ENCODE data around the gene SWT1.

SWT1 gene, protein sequence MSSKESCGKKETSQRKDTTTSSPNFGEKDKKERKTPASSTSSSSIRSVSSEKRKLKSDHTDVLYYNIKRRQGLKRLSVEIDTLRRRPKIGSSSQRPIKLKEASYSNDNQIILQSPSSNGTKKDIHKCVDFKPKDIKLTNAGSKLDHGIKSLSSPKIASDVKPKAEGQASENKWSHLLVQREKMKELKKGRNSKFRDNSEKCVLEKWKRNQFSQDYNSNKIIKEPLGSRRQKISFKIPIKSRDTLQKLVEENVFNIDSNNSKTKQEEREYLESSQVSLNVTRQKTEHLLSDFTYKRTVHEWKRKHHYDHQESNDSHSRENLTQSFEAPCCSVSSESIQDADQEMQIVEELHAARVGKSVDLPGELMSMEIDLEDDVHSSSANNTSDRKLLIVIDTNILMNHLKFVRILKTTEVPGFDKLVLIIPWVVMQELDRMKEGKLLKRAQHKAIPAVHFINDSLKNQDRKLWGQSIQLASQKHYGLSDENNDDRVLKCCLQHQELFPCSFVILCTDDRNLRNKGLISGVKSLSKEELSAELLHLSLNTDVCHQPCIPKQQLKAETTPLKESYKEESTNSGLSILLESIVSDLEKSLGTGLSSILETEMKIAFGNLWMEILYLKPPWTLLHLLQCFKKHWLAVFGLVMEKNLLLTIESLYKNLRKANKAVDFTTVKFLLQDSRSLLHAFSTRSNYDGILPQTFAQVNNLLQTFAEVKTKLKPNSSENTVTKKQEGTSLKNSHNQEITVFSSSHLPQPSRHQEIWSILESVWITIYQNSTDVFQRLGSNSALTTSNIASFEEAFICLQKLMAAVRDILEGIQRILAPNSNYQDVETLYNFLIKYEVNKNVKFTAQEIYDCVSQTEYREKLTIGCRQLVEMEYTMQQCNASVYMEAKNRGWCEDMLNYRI

GRCh38 chr1:185156854-185157598 is at the start of gene SWT1, which contains the start of gene TRMT1L:
Gene SWT1 (plus strand): TSS chr1:185157167. CDS start chr1:185160842, 3,675 bp downstream.
Gene TRMT1L (minus strand): TSS chr1:185156953. CDS start chr1:185156712, 241 bp downstream.
- DNase-seq (ENCODE audit: low read depth), result peak; percentile 98

GRCh38 chr1:185108321-185108720 is 48.6 kb upstream of the SWT1 start:
- no peak for DNase-seq (ENCODE audit: low read depth)

DNA sequence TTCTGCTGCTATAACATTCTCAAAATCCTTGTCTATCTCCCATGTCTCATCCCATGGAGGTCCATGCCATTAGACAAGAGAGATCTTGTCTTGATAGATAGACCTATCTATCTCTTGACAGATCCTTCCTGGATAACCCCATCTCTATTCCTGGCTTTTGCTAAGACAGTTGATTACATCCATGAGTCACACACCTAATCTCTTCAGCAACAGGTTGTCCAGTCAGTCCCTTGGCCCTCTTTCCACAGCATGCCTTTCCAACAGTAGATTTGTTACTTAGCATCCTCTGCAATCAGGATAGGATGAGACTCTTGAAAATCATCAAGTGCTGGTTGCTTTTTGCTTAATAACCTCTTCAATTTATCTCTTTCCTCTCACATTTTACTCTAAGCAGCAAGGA is 46.8 kb upstream of the SWT1 start:
- DNase-seq (ENCODE audit: low read depth), result no peak

GRCh38 chr1:185111873-185112272 is 45.1 kb upstream of the SWT1 start:
- DNase-seq (ENCODE audit: low read depth), result no peak

DNA sequence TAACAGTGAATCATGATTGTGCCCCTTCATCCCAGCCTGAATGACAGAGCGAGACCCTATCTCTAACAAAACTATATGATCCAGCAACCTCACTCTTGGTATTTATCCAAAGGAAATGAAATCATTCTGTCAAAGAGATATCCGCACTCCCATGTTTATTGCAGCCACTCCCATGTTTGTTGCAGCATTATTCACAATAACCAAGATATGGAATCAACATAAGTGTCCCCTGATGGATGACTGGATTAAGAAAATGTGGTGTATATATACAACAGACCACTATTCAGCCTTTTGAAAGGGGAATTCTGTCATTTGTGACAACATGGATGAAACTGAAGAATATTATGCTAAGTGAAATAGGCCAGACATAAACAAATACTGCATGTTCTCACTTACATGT is 44.6 kb upstream of the SWT1 start:
- no peak for DNase-seq (ENCODE audit: low read depth)

GRCh38 chr1:185129708-185130107 is 27.3 kb upstream of the SWT1 start:
- DNase-seq (ENCODE audit: low read depth), result no peak

GRCh38 chr1:185132534-185132933 is 24.4 kb upstream of the SWT1 start:
- no peak for DNase-seq (ENCODE audit: low read depth)

DNA sequence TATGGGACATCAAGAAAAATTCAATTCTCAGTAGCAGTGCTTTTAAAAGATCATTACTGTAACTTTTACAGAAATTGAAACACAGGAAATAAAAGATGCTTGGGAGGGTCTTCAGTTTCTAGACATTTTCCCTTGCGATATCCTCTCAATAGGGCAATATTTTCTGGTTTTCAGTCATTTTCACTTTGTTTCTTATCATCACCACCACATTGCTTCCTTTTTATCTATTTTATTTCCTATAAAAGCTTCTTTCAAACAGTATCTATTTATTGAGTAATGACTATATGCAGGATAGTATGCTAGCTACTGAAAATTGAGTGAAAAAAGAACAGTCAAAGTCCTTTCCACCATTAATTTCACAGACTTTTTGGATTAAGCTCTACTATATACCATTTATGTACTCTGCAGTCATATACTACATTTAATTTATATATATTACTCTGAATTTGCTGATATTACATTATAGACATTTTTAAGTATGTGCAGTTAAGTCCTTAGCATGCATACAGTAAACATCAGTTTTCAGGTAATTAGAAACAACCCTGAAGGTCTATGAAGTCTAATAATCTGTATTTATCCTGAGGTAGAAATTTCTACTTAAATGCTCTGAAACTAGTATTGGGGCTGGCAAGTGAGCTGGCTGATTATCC is 18.9 kb upstream of the SWT1 start:
- DNase-seq (ENCODE audit: low read depth), result no peak

DNA sequence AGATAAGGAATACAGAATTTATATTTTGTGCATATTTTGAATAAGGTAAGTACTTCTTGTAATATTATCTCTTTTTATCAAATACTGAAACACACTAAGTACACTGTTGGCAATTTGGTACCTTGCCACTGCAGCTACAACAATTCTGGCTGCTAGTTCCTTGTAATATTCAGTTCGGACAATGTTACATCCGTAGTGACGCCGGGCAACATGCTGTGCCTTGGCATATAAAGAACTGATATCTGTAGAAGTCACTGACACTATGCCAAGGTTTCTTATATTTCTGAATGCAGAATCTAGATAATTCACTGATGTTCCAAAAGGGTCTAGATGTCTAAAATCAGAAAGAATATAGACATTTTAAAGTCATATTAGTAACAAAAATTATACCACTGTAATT is 17.7 kb upstream of the SWT1 start:
- DNase-seq (ENCODE audit: low read depth), result no peak

- DNase-seq (ENCODE audit: low read depth), result no peak
Measured at GRCh38 chr1:185144233-185144632, 12.7 kb upstream of the SWT1 start.

- no peak for DNase-seq (ENCODE audit: low read depth)
Measured at GRCh38 chr1:185151215-185151614, 5.8 kb upstream of the SWT1 start.

DNA sequence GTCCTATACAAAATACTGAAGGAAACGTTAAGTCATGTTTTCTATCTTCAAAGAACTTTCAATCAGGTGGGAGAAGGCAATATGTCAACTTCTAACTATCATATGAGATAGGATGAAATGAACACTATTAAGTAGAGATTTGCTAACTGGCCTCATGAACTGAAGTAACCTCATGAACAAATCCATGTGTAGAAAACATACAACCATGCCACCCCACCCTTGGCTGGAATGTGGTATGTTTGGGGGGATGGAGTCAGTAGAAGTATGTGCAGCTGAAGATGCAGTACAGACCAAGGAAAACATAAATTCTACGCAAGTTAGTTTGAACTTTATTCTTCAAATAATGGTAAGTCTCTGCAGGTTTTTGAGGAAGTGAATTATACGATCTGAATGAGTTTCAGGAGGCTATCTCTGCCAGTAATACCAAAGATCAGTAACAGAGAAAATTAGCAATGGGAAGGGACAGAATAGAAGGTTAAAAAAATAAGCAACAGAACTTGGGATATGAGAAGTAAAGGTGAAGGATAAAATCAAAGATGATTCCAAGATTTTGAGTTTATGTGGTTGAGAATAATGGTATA is 4.7 kb upstream of the SWT1 start:
- no peak for DNase-seq (ENCODE audit: low read depth)

DNA sequence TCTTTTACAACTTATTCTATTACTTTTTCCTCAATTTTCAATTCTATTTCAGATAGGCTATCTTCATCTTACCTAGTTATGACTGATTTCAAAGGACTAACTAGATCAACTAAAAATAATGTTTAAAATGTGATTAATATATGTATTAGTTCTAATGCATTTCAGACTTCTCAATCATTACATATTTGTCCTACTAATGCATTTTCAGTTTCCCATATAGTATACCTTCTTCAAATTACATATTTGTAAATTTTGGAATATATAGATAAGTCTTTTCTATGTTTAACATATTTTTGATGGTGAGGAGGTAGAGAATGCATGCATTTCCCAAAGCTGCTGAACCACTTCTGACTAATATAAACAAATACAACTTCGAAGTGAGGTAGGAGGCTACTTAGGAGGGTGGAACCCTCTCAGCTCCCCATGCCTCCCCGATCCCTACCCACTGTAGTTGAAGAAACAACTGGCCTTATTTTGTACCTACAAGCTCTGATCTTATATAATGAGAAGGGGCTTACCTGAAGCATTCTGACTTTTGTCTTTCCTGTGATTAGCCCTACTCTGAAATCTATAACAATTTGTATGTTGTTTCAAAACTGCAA is 2.0 kb upstream of the SWT1 start:
- DNase-seq (ENCODE audit: low read depth), result no peak

DNA sequence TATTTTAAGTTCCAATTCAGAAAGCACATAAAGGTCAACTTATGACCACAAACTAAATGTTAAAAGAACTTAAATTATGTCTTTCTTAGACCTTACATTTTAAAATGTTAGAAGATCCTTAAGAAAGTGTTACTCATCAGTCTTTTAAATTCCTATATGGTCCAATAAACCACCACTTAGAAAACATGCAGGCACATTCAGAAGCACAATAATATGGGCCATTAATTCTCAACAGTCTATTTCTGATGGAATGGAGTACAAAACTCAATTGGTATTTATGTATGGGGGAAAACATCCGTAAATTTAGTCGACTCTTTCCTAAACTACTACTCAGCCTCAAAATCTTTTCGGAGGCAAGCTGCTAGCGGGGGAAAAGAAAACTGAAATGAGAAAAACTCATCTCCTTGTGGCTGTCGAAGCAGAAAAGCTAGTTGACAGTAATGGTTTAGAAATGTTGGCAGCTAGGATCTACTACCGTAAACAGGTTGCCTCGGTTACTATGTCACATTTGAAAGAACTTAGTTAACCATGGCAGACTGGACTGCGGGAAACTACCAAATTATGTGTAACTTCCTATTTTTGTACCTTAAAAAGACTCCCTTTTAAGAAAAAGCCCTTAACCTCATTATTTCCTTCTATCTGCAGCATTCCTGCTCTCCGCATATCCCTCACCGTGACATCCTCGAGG is 1.2 kb upstream of the SWT1 start:
- no peak for DNase-seq (ENCODE audit: low read depth)

DNA sequence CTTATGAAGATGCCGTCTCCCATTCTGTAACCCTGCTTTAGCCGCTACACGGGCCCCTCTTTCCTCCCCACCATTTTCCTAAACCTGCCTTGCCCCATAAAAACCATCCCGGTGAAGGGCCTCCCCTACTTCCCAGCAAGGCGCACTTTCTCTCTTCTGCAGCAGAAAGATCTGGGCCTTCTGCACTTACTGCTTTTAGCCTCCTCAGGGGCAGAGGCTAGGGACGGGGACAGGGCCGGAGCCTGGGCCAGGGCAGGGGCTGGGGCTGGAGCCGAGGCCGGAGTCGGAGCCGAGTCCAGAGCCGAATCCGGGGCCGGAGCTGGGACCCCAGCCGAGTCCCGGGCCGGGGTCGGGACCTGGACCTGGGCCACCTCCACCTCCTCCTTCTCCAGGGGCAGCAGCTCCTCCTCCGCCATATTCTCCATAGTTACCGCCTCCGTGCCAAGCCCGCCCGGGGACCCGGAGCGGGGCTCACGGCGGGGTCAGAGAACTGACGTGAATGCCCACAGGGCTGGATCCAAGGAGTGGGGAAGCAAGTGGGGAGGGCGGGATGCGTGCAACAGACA is 596 bp upstream of the SWT1 start:
- no peak for DNase-seq (ENCODE audit: low read depth)

DNA sequence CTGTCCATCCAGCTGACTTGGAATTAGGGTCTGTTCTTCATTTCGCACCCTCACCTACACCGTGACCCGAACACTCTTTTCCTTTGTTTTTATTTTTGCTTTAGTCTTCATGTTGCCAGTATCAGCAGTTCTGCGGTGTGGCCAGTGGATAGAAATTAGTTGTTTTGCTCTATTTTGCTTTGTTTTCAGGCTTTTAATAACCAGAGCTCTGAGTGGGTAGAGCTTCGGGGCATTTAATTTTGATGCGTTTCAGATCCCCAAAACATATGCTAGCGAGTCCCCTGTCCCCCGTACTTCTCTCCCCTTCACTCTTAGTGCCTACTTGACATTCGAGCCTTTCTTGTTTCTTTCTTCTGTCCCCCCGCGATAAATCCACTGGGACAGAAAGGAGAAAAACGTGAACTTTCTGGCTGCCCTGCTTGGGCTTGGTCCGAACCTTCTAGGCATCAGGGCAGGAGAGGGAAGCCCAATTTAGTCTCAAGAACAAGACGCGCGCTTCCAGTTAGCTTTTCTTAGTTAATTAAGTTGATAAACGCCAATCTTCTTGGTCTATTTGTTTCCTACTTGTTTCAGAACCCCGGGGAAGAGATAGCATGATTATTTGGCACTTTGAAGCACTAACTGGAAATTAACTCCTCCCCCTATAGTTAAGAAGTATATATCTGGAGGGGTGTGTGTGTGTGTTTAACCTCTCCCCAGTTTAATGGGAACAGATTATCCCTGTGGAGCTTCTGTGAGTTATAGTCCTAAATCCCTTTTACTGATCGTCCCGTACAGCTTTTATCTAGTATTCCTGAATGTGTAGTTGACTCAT is 839 bp downstream of the SWT1 start:
- no peak for DNase-seq (ENCODE audit: low read depth)

- no peak for DNase-seq (ENCODE audit: low read depth)
Measured at GRCh38 chr1:185158800-185159199, 1.8 kb downstream of the SWT1 start.

GRCh38 chr1:185159966-185160365 is 3.0 kb downstream of the SWT1 start:
- DNase-seq (ENCODE audit: low read depth), result no peak

DNA sequence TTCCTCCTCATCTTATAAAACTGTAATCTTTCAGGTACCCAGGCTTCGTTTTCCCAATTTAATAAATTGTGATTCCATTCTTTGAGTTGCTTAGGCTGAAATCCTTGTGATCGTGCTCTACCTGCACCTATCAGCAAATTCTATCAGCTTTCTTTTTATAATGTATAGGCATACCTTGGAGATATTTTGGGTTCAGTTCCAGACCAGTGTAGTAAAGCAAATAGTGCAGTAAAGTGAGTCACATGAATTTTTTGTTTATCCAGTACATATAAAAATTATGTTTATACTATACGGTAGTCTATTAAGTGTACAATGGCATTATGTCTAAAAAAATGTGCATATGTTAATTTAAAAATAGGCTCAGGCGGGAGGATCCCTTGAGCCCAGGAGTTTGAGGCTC is 5.5 kb downstream of the SWT1 start:
- DNase-seq (ENCODE audit: low read depth), result no peak
